CD4-positive, alpha-beta T cell treated with Interleukin-6 at 100 ng/mL for 8 hours (primary cell): ENCODE data around the gene CR1L.
"Not testable (repeated sequence)": the region's sequence is repeated elsewhere in the genome, so short reads cannot be mapped to it uniquely, and the experiment has no call there.

Source experiments
- DNase-seq: peaks from one replicate; pipeline ENCODE4 v3.0.0-alpha.2; 2020; ENCODE audit warnings: mixed read lengths, low spot score

Gene CR1L

GRCh38 chr1:207745839-207746767 lies 101.2 kb downstream of the CR1L start:
- no peak for DNase-seq

GRCh38 chr1:207747627-207748492 lies 102.9 kb downstream of the CR1L start:
- no peak for DNase-seq

- DNase-seq, result peak; percentile 26
These were observed 104.0 kb downstream of the CR1L start for GRCh38 chr1:207748737-207749528.

GRCh38 chr1:207750631-207751305 lies 105.8 kb downstream of the CR1L start:
- no peak for DNase-seq

- not testable (repeated sequence) for DNase-seq
These were observed 106.5 kb downstream of the CR1L start for GRCh38 chr1:207751463-207751789.

GRCh38 chr1:207751790-207752455 lies 107.0 kb downstream of the CR1L start, which contains the start of gene CD46:
Gene CD46, plus strand, starts transcription at chr1:207752054. Its CDS starts 159 bp downstream, at chr1:207752213.
- DNase-seq, result peak; percentile 92

GRCh38 chr1:207752456-207752998 lies 107.6 kb downstream of the CR1L start:
- DNase-seq, result no peak

- DNase-seq, result no peak
These were observed 108.7 kb downstream of the CR1L start for GRCh38 chr1:207753611-207754010.

GRCh38 chr1:207754011-207754410 lies 109.1 kb downstream of the CR1L start:
- no peak for DNase-seq

- DNase-seq, result no peak
These were observed 110.2 kb downstream of the CR1L start for GRCh38 chr1:207754974-207755700.

- no peak for DNase-seq
These were observed 111.1 kb downstream of the CR1L start for GRCh38 chr1:207755846-207756693.

- no peak for DNase-seq
These were observed 117.7 kb downstream of the CR1L start for GRCh38 chr1:207762622-207763021.

GRCh38 chr1:207763091-207763490 lies 118.2 kb downstream of the CR1L start:
- DNase-seq, result no peak

- no peak for DNase-seq
These were observed 119.0 kb downstream of the CR1L start for GRCh38 chr1:207763972-207764371.

- DNase-seq, result no peak
These were observed 121.6 kb downstream of the CR1L start for GRCh38 chr1:207766569-207766968.

- DNase-seq, result not testable (repeated sequence)
These were observed 125.6 kb downstream of the CR1L start for GRCh38 chr1:207770514-207770913.
